HCT116 (cell line): ENCODE data around the gene HPCAL1. TPM values are rescaled to one million over a fixed set of nuclear protein-coding genes. Genes with fewer than 3 reads are reported as not detected.

Source experiments
- ATAC-seq: fragments of 200-7000 bp; cut with Tn5 transposase; 2 replicates; pipeline ENCODE4 v1.9.1; 2020; ENCODE audit warnings: mild to moderate bottlenecking, moderate library complexity
- BruUV-seq: library from RNA; stranded (reverse); fragments of 400-500 nt; replicated peaks from 2 replicates; lab custom pipeline; 2021; lab: Mats Ljungman, UMichigan
- CTCF ChIA-PET: fragments of 300-600 bp; sonication (Branson Sonifier 250); formaldehyde crosslinking; loops from one replicate; lab custom pipeline; 2021; ENCODE audit warnings: antibody characterized with exemption; lab: Charles Lee
- POLR2A ChIA-PET: fragments of 300-600, 350-600 bp; sonication (Branson Sonifier 250); formaldehyde crosslinking; loops from one replicate; lab custom pipeline; 2021; ENCODE audit warnings: antibody characterized with exemption; lab: Charles Lee
- RAD21 ChIA-PET, 2 experiments: fragments of 300-600 bp; sonication (Branson Sonifier 250); formaldehyde crosslinking; loops; one replicate each; lab custom pipeline; 2023; ENCODE audit warnings: low total read pairs in 2 of 2; ENCODE audit not compliant: uncharacterized antibody in 2 of 2, unreplicated experiment in 2 of 2, low non-redundant PET in 1 of 2; lab: Charles Lee
- DNase-seq: peaks from one replicate; pipeline ENCODE4 v3.0.0-alpha.2; 2010; ENCODE audit warnings: low read depth, low spot score
- H2AFZ ChIP-seq: fragments of 200-600 bp; shearing (Covaris generic), sonication (generic); 2 replicates; pipeline ENCODE4 v1.6.1; 2017; ENCODE audit warnings: low read depth, mixed run types, mixed read lengths, antibody characterized with exemption, low read length; ENCODE audit not compliant: poor library complexity, severe bottlenecking
- H3K27ac ChIP-seq: 2 replicates; pipeline ENCODE4 v1.5.1; 2012; ENCODE audit warnings: low read depth, low read length
- H3K27me3 ChIP-seq: fragments of 200-600 bp; sonication (generic); 2 replicates; pipeline ENCODE4 v1.6.1; 2016; ENCODE audit warnings: mixed run types, low read length, mixed read lengths; ENCODE audit not compliant: insufficient read depth
- H3K36me3 ChIP-seq, 2 experiments: fragments of 200-500 bp in 1 of 2; fragments of 200-600 bp in 1 of 2; sonication (Bioruptor generic) in 1 of 2; sonication (generic) in 1 of 2; 2 replicates each; pipeline versions ENCODE4 v1.5.1 to v1.6.1; 2014 to 2016; ENCODE audit warnings: low read length in 2 of 2, inconsistent platforms in 1 of 2, mixed read lengths in 1 of 2, mixed run types in 1 of 2; ENCODE audit not compliant: insufficient read depth in 2 of 2, control insufficient read depth in 1 of 2
- H3K4me1 ChIP-seq, 2 experiments: fragments of 200-600 bp in 1 of 2; sonication (generic) in 1 of 2; 2 replicates each; pipeline versions ENCODE4 v1.5.1 to v1.6.1; 2012 to 2017; ENCODE audit warnings: low read length in 2 of 2, inconsistent platforms in 1 of 2, mild to moderate bottlenecking in 1 of 2, mixed read lengths in 1 of 2, mixed run types in 1 of 2, moderate library complexity in 1 of 2; ENCODE audit not compliant: insufficient read depth in 2 of 2, control insufficient read depth in 1 of 2
- H3K4me2 ChIP-seq: fragments of 200-600 bp; sonication (generic); 2 replicates; pipeline ENCODE4 v1.6.1; 2017; ENCODE audit warnings: mixed run types, low read length, mixed read lengths
- H3K4me3 ChIP-seq, 2 experiments: fragments of 200-600 bp in 1 of 2; sonication (generic) in 1 of 2; replicated peaks in 1 of 2; 2 replicates each; pipeline ENCODE4 v1.5.1; 2011 to 2016; ENCODE audit warnings: low read length in 2 of 2, control low read depth in 1 of 2, low read depth in 1 of 2, mild to moderate bottlenecking in 1 of 2, mixed read lengths in 1 of 2, mixed run types in 1 of 2
- H3K79me2 ChIP-seq: fragments of 200-600 bp; sonication (generic); 2 replicates; pipeline ENCODE4 v1.6.1; 2017; ENCODE audit warnings: mild to moderate bottlenecking, mixed run types, low read length, moderate library complexity, mixed read lengths; ENCODE audit not compliant: insufficient read depth
- H3K9ac ChIP-seq: fragments of 200-600 bp; sonication (generic); 2 replicates; pipeline ENCODE4 v1.6.1; 2016; ENCODE audit warnings: low read length, mixed read lengths
- H3K9me2 ChIP-seq: fragments of 200-600 bp; sonication (generic), shearing (Covaris generic); 2 replicates; pipeline ENCODE4 v1.6.1; 2017; ENCODE audit warnings: mixed run types, mild to moderate bottlenecking, moderate library complexity; ENCODE audit not compliant: insufficient read depth
- H3K9me3 ChIP-seq, 2 experiments: fragments of 200-500 bp in 1 of 2; fragments of 200-600 bp in 1 of 2; sonication (Bioruptor generic) in 1 of 2; sonication (generic) in 1 of 2; 2 replicates each; pipeline ENCODE4 v1.6.1; 2014 to 2017; ENCODE audit warnings: low read length in 2 of 2, mixed read lengths in 2 of 2, inconsistent platforms in 1 of 2, low read depth in 1 of 2, mild to moderate bottlenecking in 1 of 2, mixed run types in 1 of 2, moderate library complexity in 1 of 2; ENCODE audit not compliant: control insufficient read depth in 1 of 2, insufficient read depth in 1 of 2
- H4K20me1 ChIP-seq: fragments of 200-600 bp; sonication (generic), shearing (Covaris generic); 2 replicates; pipeline ENCODE4 v1.6.1; 2017; ENCODE audit warnings: mixed run types, mild to moderate bottlenecking, moderate library complexity; ENCODE audit not compliant: insufficient read depth
- CBX3 ChIP-seq: IDR thresholded peaks from 2 replicates; pipeline ENCODE4 v1.6.1; 2012; ENCODE audit warnings: low read depth
- EZH2phosphoT487 ChIP-seq: fragments of 200-600 bp; IDR thresholded peaks from 2 replicates; pipeline ENCODE4 v1.6.1; 2018; ENCODE audit warnings: antibody characterized with exemption, borderline replicate concordance
- JUND ChIP-seq: IDR thresholded peaks from 2 replicates; pipeline ENCODE4 v1.6.1; 2012
- POLR2A ChIP-seq: IDR thresholded peaks from 2 replicates; pipeline ENCODE4 v1.7.0; 2011; ENCODE audit warnings: borderline replicate concordance; ENCODE audit not compliant: insufficient read depth, insufficient read length; ENCODE audit errors: extremely low read depth
- POLR2AphosphoS5 ChIP-seq: IDR thresholded peaks from 2 replicates; pipeline ENCODE4 v1.6.1; 2011; ENCODE audit warnings: mild to moderate bottlenecking, low read depth, low read length, moderate library complexity
- RAD21 ChIP-seq: IDR thresholded peaks from 2 replicates; pipeline ENCODE4 v1.6.1; 2012; ENCODE audit warnings: low read depth, mild to moderate bottlenecking
- SIN3A ChIP-seq: IDR thresholded peaks from 2 replicates; pipeline ENCODE4 v1.6.1; 2012; ENCODE audit warnings: low read depth
- YY1 ChIP-seq: IDR thresholded peaks from 2 replicates; pipeline ENCODE4 v1.6.1; 2011; ENCODE audit warnings: low read length, low read depth, moderate library complexity, mild to moderate bottlenecking; ENCODE audit not compliant: insufficient replicate concordance; ENCODE audit errors: extremely low read depth
- ZBTB33 ChIP-seq: IDR thresholded peaks from 2 replicates; pipeline ENCODE4 v1.6.1; 2011; ENCODE audit warnings: mild to moderate bottlenecking, low read length, moderate library complexity; ENCODE audit not compliant: insufficient replicate concordance; ENCODE audit errors: extremely low read depth
- ZFX ChIP-seq: fragments of 450-650 bp; IDR thresholded peaks from 2 replicates; pipeline ENCODE4 v1.6.1; 2017
- ZNF274 ChIP-seq: fragments of 200-500 bp; sonication (Bioruptor generic); IDR thresholded peaks from 2 replicates; pipeline ENCODE4 v1.6.1; 2014; ENCODE audit warnings: mild to moderate bottlenecking, low read depth, low read length, inconsistent platforms
- intact Hi-C: fragments of 100-400 bp; cut with micrococcal nuclease; formaldehyde crosslinking; loops from 2 replicates; pipeline ENCODE4 v1.10.0; 2022
- total RNA-seq: library from RNA; stranded (reverse); gene quantifications from one replicate; pipeline ENCODE4 v1.2.1, GENCODE V29; 2021; ENCODE audit not compliant: unreplicated experiment
- TF ChIP-seq, protein P1 (sequence below): IDR thresholded peaks from 2 replicates; pipeline ENCODE4 v1.6.1; 2012; ENCODE audit warnings: low read depth

The HPCAL1 gene
- total RNA-seq, 1 experiment from 2014 or later, result 111 TPM

GRCh38 chr2:10451819-10452218, 149.1 kb downstream of the HPCAL1 start:
- ChIA-PET RAD21 (no interaction called here), CTCF (interaction anchor here (1.4 kb wide), 1 partner anchor 17 kb away, joined by 5 read pairs; no protein-coding TSS in a partner anchor), POLR2A (interaction anchor here (0.9 kb wide), 1 partner anchor 9 kb away, joined by 3 read pairs; no protein-coding TSS in a partner anchor)

DNA sequence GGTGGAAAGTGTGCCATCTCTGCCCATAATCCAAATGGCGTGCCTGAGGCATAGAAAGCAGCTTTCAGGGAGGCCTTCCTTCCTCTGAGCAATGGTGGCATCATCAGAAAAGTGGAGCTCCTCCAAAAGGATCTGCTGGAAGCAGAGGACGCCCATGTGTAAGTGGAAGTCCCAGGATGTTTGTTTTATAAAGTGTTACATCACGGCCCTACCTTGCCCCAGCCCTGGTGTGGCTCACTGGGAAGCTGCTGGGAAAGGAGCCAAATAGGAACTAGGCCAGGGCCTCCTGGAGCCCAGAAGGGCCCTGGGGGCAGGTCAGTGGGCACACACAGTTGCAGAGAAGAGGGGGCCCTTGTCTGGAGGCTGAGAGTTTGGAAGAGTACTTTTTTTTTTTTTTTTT, 149.6 kb downstream of the HPCAL1 start:
- no peak overlapping the region for H2AFZ ChIP-seq
- POLR2A ChIA-PET, result no interaction called here
- H3K4me1 ChIP-seq, result peaks cover 7 to 36% of the 10 kb centered on the region in 2 experiments; a peak in 3 of 4 replicates
- H3K27ac ChIP-seq, result no peak overlapping the region; the same call in 1 of the 2 replicates
- no peaks in the 10 kb centered on the region for H3K9me3 ChIP-seq
- H3K9ac ChIP-seq, result no peak overlapping the region
- ATAC-seq (no peak), DNase-seq (no peak)
- no peaks in the 10 kb centered on the region for H3K27me3 ChIP-seq
- no peaks in the 10 kb centered on the region for H3K36me3 ChIP-seq
- CTCF ChIA-PET, result interaction anchor here (1.4 kb wide), 1 partner anchor 17 kb away, joined by 5 read pairs; no protein-coding TSS in a partner anchor
- H3K79me2 ChIP-seq, result peaks cover 11% of the 10 kb centered on the region
- H3K9me2 ChIP-seq, result no peaks in the 10 kb centered on the region
- H3K4me2 ChIP-seq, result peak overlapping the region; percentile 37
- RAD21 ChIA-PET, result no interaction called here
- H3K4me3 ChIP-seq, result no peak overlapping the region
- no peaks in the 10 kb centered on the region for H4K20me1 ChIP-seq
- BruUV-seq, result no TSS peak
- intact Hi-C loops, result loop anchor here (2.0 kb wide), 1 partner anchor 208 kb away; no protein-coding TSS in a partner anchor
- TF ChIP-seq, protein P1, sequence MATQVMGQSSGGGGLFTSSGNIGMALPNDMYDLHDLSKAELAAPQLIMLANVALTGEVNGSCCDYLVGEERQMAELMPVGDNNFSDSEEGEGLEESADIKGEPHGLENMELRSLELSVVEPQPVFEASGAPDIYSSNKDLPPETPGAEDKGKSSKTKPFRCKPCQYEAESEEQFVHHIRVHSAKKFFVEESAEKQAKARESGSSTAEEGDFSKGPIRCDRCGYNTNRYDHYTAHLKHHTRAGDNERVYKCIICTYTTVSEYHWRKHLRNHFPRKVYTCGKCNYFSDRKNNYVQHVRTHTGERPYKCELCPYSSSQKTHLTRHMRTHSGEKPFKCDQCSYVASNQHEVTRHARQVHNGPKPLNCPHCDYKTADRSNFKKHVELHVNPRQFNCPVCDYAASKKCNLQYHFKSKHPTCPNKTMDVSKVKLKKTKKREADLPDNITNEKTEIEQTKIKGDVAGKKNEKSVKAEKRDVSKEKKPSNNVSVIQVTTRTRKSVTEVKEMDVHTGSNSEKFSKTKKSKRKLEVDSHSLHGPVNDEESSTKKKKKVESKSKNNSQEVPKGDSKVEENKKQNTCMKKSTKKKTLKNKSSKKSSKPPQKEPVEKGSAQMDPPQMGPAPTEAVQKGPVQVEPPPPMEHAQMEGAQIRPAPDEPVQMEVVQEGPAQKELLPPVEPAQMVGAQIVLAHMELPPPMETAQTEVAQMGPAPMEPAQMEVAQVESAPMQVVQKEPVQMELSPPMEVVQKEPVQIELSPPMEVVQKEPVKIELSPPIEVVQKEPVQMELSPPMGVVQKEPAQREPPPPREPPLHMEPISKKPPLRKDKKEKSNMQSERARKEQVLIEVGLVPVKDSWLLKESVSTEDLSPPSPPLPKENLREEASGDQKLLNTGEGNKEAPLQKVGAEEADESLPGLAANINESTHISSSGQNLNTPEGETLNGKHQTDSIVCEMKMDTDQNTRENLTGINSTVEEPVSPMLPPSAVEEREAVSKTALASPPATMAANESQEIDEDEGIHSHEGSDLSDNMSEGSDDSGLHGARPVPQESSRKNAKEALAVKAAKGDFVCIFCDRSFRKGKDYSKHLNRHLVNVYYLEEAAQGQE, result no peak
- TF ChIP-seq EZH2phosphoT487, result no peak
- peak; percentile 56; the same call in 1 of the 2 replicates for TF ChIP-seq CBX3
- no peak for TF ChIP-seq ZNF274
- peak; percentile 22; the same call in 1 of the 2 replicates for TF ChIP-seq JUND
- no peak; the same call in 1 of the 2 replicates for TF ChIP-seq POLR2AphosphoS5
- peak; percentile 50 for TF ChIP-seq YY1
- TF ChIP-seq ZFX, result no peak
- no peak for TF ChIP-seq RAD21

More at GRCh38 chr2:10451819-10452218, 149.1 kb downstream of the HPCAL1 start:
- H3K4me3 ChIP-seq, result no peak overlapping the region
- no peaks in the 10 kb centered on the region for H4K20me1 ChIP-seq
- intact Hi-C loops, result loop anchor here (2.0 kb wide), 1 partner anchor 209 kb away; no protein-coding TSS in a partner anchor
- H3K27me3 ChIP-seq, result no peaks in the 10 kb centered on the region
- H3K4me2 ChIP-seq, result peak overlapping the region; percentile 37
- H3K4me1 ChIP-seq, result peaks cover 8 to 39% of the 10 kb centered on the region in 2 experiments; a peak in 3 of 4 replicates
- ATAC-seq, result no peak
- H3K79me2 ChIP-seq, result peaks cover 16% of the 10 kb centered on the region
- H3K9me3 ChIP-seq, result no peaks in the 10 kb centered on the region
- no peaks in the 10 kb centered on the region for H3K36me3 ChIP-seq
- no peak overlapping the region for H3K9ac ChIP-seq
- TF ChIP-seq YY1, result no peak
- TF ChIP-seq POLR2A, result no peak
- TF ChIP-seq ZBTB33, result no peak
- no peak for TF ChIP-seq SIN3A
- no peaks in the 10 kb centered on the region for H3K9me2 ChIP-seq
- no peak overlapping the region for H2AFZ ChIP-seq
- no peak overlapping the region; the same call in 1 of the 2 replicates for H3K27ac ChIP-seq
- DNase-seq, result no peak
- no TSS peak for BruUV-seq
